ENCODE data around the gene AMER3. TPM values are rescaled to one million over a fixed set of nuclear protein-coding genes. Genes with fewer than 3 reads are reported as not detected.
A peak's percentile ranks its signal among the peaks of the same experiment; 100 is the strongest.

AMER3 gene
- total RNA-seq, 2 donors from 2014 or later: not detected

GRCh38 chr2:130756874-130757668 is 1.7 kb downstream of the AMER3 start:
- TF ChIP-seq CTCF (IDR thresholded peaks at IDR 0.05): no peak
- H3K9me3 ChIP-seq: no peaks in the 10 kb centered on the region
- H3K4me1 ChIP-seq: peaks cover 0 to 5% of the 10 kb centered on the region in 2 donors
- H3K4me3 ChIP-seq: no peak overlapping the region
- no peak for DNase-seq (ENCODE audit: low spot score)
- no peaks in the 10 kb centered on the region for H3K36me3 ChIP-seq
- peaks cover 8 to 17% of the 10 kb centered on the region in 2 donors for H3K27me3 ChIP-seq
- H3K27ac ChIP-seq: no peak overlapping the region

- H3K27ac ChIP-seq: no peak overlapping the region
- H3K36me3 ChIP-seq: no peaks in the 10 kb centered on the region
- no peaks in the 10 kb centered on the region for H3K9me3 ChIP-seq
- peaks cover 8 to 17% of the 10 kb centered on the region in 2 donors for H3K27me3 ChIP-seq
- TF ChIP-seq CTCF (IDR thresholded peaks at IDR 0.05): no peak
- H3K4me1 ChIP-seq: peaks cover 0 to 5% of the 10 kb centered on the region in 2 donors
- DNase-seq (ENCODE audit: low spot score): peak; percentile 49
- H3K4me3 ChIP-seq: no peak overlapping the region
Measured at GRCh38 chr2:130759906-130760753, 4.8 kb downstream of the AMER3 start.

GRCh38 chr2:130760754-130761751 is 5.7 kb downstream of the AMER3 start:
- H3K27me3 ChIP-seq: peaks cover 8 to 13% of the 10 kb centered on the region in 2 donors
- TF ChIP-seq CTCF (IDR thresholded peaks at IDR 0.05): no peak
- peak; percentile 56 for DNase-seq (ENCODE audit: low spot score)

GRCh38 chr2:130762031-130762909 is 6.9 kb downstream of the AMER3 start:
- H3K9me3 ChIP-seq: no peaks in the 10 kb centered on the region
- H3K27ac ChIP-seq: no peak overlapping the region
- no peak for TF ChIP-seq CTCF (IDR thresholded peaks at IDR 0.05)
- H3K4me1 ChIP-seq: no peaks in the 10 kb centered on the region
- H3K36me3 ChIP-seq: no peaks in the 10 kb centered on the region
- no peak overlapping the region for H3K4me3 ChIP-seq
- peak; percentile 50 for DNase-seq (ENCODE audit: low spot score)
- H3K27me3 ChIP-seq: peaks cover 0 to 4% of the 10 kb centered on the region in 2 donors

More at GRCh38 chr2:130760754-130761751, 5.7 kb downstream of the AMER3 start:
- Histone ChIP-seq H3K27ac (no peak overlapping the region), H3K4me1 (no peaks in the 10 kb centered on the region), H3K36me3 (no peaks in the 10 kb centered on the region), H3K4me3 (no peak overlapping the region), H3K9me3 (no peaks in the 10 kb centered on the region)

Data from right atrium auricular region (tissue), 2 donors.